Activated CD8-positive, alpha-beta T cell treated with anti-CD3 and anti-CD28 coated beads for 36 hours (primary cell): ENCODE data around the gene ELP4. TPM values are rescaled to one million over a fixed set of nuclear protein-coding genes. Genes with fewer than 3 reads are reported as not detected.

Source experiments
- ATAC-seq: fragments of 200-7000 bp; cut with Tn5 transposase; one replicate; pipeline ENCODE4 v1.10.0; 2021; ENCODE audit warnings: mild to moderate bottlenecking, moderate library complexity
- CTCF ChIA-PET: fragments of 350-600 bp; sonication (Branson Sonifier 250); formaldehyde crosslinking; loops from one replicate; lab custom pipeline; 2021; ENCODE audit warnings: antibody characterized with exemption; lab: Charles Lee
- POLR2A ChIA-PET: fragments of 350-600 bp; sonication (Branson Sonifier 250); formaldehyde crosslinking; loops from one replicate; lab custom pipeline; 2021; ENCODE audit warnings: antibody characterized with exemption; lab: Charles Lee
- DNase-seq: peaks from one replicate; pipeline ENCODE4 v3.0.0-alpha.2; 2020
- H3K27ac Mint-ChIP-seq: one replicate; pipeline ENCODE4 v1.8.0; 2021; ENCODE audit warnings: mild to moderate bottlenecking, mixed read lengths
- H3K27me3 Mint-ChIP-seq: one replicate; pipeline ENCODE4 v1.8.0; 2021; ENCODE audit warnings: mixed read lengths
- H3K36me3 Mint-ChIP-seq: one replicate; pipeline ENCODE4 v1.8.0; 2021; ENCODE audit warnings: low read depth, mixed read lengths
- H3K4me1 Mint-ChIP-seq: one replicate; pipeline ENCODE4 v1.8.0; 2021; ENCODE audit warnings: low read depth, mixed read lengths
- H3K4me3 Mint-ChIP-seq: one replicate; pipeline ENCODE4 v1.8.0; 2021; ENCODE audit warnings: mild to moderate bottlenecking, moderate library complexity, mixed read lengths
- H3K9me3 Mint-ChIP-seq: one replicate; pipeline ENCODE4 v1.8.0; 2021; ENCODE audit warnings: mixed read lengths
- CTCF ChIP-seq: fragments of 200-600 bp; IDR thresholded peaks from one replicate; pipeline ENCODE4 v1.8.0; 2022; ENCODE audit warnings: antibody characterized with exemption, mild to moderate bottlenecking
- intact Hi-C: fragments of 100-400 bp; cut with micrococcal nuclease; formaldehyde crosslinking; loops from one replicate; pipeline ENCODE4 v1.10.0; 2022
- total RNA-seq, 2 experiments: library from RNA; stranded (reverse); gene quantifications; one replicate each; pipeline ENCODE4 v1.2.3, GENCODE V29; 2021

The ELP4 gene
- total RNA-seq, 2 experiments from 2014 or later: 21.1 to 21.6 TPM

DNA sequence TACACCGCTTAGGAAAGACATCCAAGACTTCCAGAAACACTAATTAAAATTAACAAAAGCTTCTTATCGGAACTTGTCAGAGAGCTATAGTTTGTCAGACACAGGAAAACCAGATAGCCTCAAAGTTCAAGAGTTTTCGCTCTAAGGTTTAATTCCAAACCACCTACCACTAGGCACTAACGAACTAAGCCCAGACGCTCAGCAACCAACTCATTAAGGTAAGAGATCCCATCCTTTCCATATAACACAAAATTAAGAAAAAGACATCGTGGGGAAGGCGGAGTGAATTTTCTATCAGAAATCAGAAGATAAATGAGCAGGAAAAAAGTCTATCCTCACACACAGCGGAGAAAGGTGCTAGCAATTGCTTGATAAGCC, 527 bp upstream of the ELP4 start:
- POLR2A ChIA-PET: no interaction called here
- no peak for TF ChIP-seq CTCF
- peaks cover 15% of the 10 kb centered on the region for H3K36me3 Mint-ChIP-seq
- H3K4me1 Mint-ChIP-seq: peaks cover 38% of the 10 kb centered on the region
- H3K27ac Mint-ChIP-seq: peak overlapping the region; percentile 96
- CTCF ChIA-PET: interaction anchor here (0.9 kb wide), 1 partner anchor 8 kb away, joined by 3 read pairs; no protein-coding TSS in a partner anchor
- H3K27me3 Mint-ChIP-seq: no peaks in the 10 kb centered on the region
- DNase-seq (peak; percentile 6), ATAC-seq (peak; percentile 5)
- H3K4me3 Mint-ChIP-seq: peak overlapping the region; percentile 99
- H3K9me3 Mint-ChIP-seq: no peaks in the 10 kb centered on the region
- intact Hi-C loops: no loop called here

- no peak for TF ChIP-seq CTCF
- Mint-ChIP-seq H3K27me3 (no peaks in the 10 kb centered on the region), H3K36me3 (peaks cover 4% of the 10 kb centered on the region), H3K9me3 (no peaks in the 10 kb centered on the region), H3K27ac (no peak overlapping the region), H3K4me1 (peaks cover 28% of the 10 kb centered on the region), H3K4me3 (no peak overlapping the region)
- ATAC-seq: no peak
- CTCF ChIA-PET: interaction anchor here (0.9 kb wide), 1 partner anchor 10 kb away, joined by 3 read pairs; no protein-coding TSS in a partner anchor
- intact Hi-C loops: no loop called here
- no peak for DNase-seq
- POLR2A ChIA-PET: no interaction called here
Measured at GRCh38 chr11:31512117-31512516, 2.5 kb downstream of the ELP4 start.

GRCh38 chr11:31521497-31522150, 12.1 kb downstream of the ELP4 start:
- peaks cover 12% of the 10 kb centered on the region for H3K36me3 Mint-ChIP-seq
- H3K27ac Mint-ChIP-seq: no peak overlapping the region
- POLR2A ChIA-PET: no interaction called here
- DNase-seq (no peak), ATAC-seq (no peak)
- H3K4me1 Mint-ChIP-seq: no peaks in the 10 kb centered on the region
- CTCF ChIA-PET: no interaction called here
- no peaks in the 10 kb centered on the region for H3K9me3 Mint-ChIP-seq
- intact Hi-C loops: no loop called here
- no peak overlapping the region for H3K4me3 Mint-ChIP-seq
- no peaks in the 10 kb centered on the region for H3K27me3 Mint-ChIP-seq
- no peak for TF ChIP-seq CTCF

GRCh38 chr11:31529189-31529588, 19.6 kb downstream of the ELP4 start:
- Mint-ChIP-seq H3K4me3 (no peak overlapping the region), H3K9me3 (no peaks in the 10 kb centered on the region), H3K27me3 (no peaks in the 10 kb centered on the region), H3K27ac (no peak overlapping the region), H3K4me1 (peaks cover 8% of the 10 kb centered on the region), H3K36me3 (peaks cover 7% of the 10 kb centered on the region)
- TF ChIP-seq CTCF: no peak
- ChIA-PET CTCF (interaction anchor here (0.6 kb wide), 1 partner anchor 193 kb away, joined by 3 read pairs; no protein-coding TSS in a partner anchor), POLR2A (no interaction called here)
- ATAC-seq: no peak
- no peak for DNase-seq
- intact Hi-C loops: no loop called here

- intact Hi-C loops: no loop called here
- H3K27ac Mint-ChIP-seq: no peak overlapping the region
- TF ChIP-seq CTCF: no peak
- H3K9me3 Mint-ChIP-seq: no peaks in the 10 kb centered on the region
- H3K36me3 Mint-ChIP-seq: peaks cover 4% of the 10 kb centered on the region
- H3K27me3 Mint-ChIP-seq: no peaks in the 10 kb centered on the region
- ChIA-PET POLR2A (no interaction called here), CTCF (interaction anchor here (0.6 kb wide), 1 partner anchor 192 kb away, joined by 3 read pairs; no protein-coding TSS in a partner anchor)
- peaks cover 8% of the 10 kb centered on the region for H3K4me1 Mint-ChIP-seq
- DNase-seq (no peak), ATAC-seq (no peak)
- H3K4me3 Mint-ChIP-seq: no peak overlapping the region
Measured at GRCh38 chr11:31529701-31530100, 20.1 kb downstream of the ELP4 start.
